Upper lobe of left lung (tissue), 6 donors: ENCODE measurements around the gene SLC9A9. TPM values are rescaled to one million over a fixed set of nuclear protein-coding genes. Genes with fewer than 3 reads are reported as not detected.

Source experiments
- ATAC-seq, 2 donors: fragments of 200-7000 bp; cut with Tn5 transposase; one replicate each; pipeline ENCODE4 v1.9.1; 2022; ENCODE audit warnings: mild to moderate bottlenecking in 2 of 2, moderate library complexity in 2 of 2; ENCODE audit not compliant: low FRiP score in 2 of 2
- DNase-seq, 2 donors: peaks; one replicate each; pipeline ENCODE4 v3.0.0-alpha.2; 2019 to 2020
- H3K27ac ChIP-seq, 4 donors: fragments of 200-600 bp; sonication (generic); one replicate each; pipeline ENCODE4 v1.5.1; 2016 to 2019
- H3K27me3 ChIP-seq, 4 donors: fragments of 200-600 bp; sonication (generic); one replicate each; pipeline ENCODE4 v1.5.1; 2017 to 2019
- H3K36me3 ChIP-seq, 4 donors: fragments of 200-600 bp; sonication (generic); one replicate each; pipeline ENCODE4 v1.5.1; 2016 to 2019
- H3K4me1 ChIP-seq, 4 donors: fragments of 200-600 bp; sonication (generic); one replicate each; pipeline ENCODE4 v1.5.1; 2018 to 2019
- H3K4me3 ChIP-seq, 4 donors: fragments of 200-600 bp; sonication (generic); one replicate each; pipeline ENCODE4 v1.5.1; 2017 to 2019; ENCODE audit warnings: mild to moderate bottlenecking in 2 of 4, moderate library complexity in 1 of 4
- H3K9me3 ChIP-seq, 4 donors: fragments of 200-600 bp; sonication (generic); one replicate each; pipeline ENCODE4 v1.5.1; 2018 to 2019
- EP300 ChIP-seq, 4 donors: sonication (generic); formaldehyde crosslinking; IDR thresholded peaks; one replicate each; pipeline ENCODE4 v1.5.1; 2017; ENCODE audit warnings: antibody characterized with exemption in 4 of 4, control low read depth in 2 of 4
- POLR2A ChIP-seq, 4 donors: fragments of 450-650 bp; IDR thresholded peaks; one replicate each; pipeline ENCODE4 v1.5.1; 2016 to 2017; ENCODE audit warnings: antibody characterized with exemption in 4 of 4, mild to moderate bottlenecking in 2 of 4
- POLR2AphosphoS5 ChIP-seq, 2 donors: sonication (generic); formaldehyde crosslinking; IDR thresholded peaks; one replicate each; pipeline ENCODE4 v1.5.1; 2017; ENCODE audit warnings: antibody characterized with exemption in 2 of 2
- WGBS, 2 donors: methylation state at CpG; one replicate each; pipeline ENCODE4 v1.1.5; 2017 to 2018; 5-methylcytosine and 5-hydroxymethylcytosine counted together
- total RNA-seq, 6 donors: library from RNA; depleted of rRNA in 4 of 6; stranded (reverse); fragments of >200 nt in 4 of 6; gene quantifications; one replicate each; pipeline versions ENCODE4 v1.1.0 to v1.2.1, GENCODE V29; 2016 to 2021
- TF ChIP-seq, protein P1 (sequence below), 6 experiments: fragments of 450-650 bp in 4 of 6; fragments of 200-600 bp in 2 of 6; sonication (generic) in 2 of 6; IDR thresholded peaks; one replicate each; pipeline ENCODE4 v1.5.1; 2016 to 2019; ENCODE audit warnings: antibody characterized with exemption in 6 of 6
- donor health status: DM: no; HTN: no; CAD: no; lungs with moderate emphysema.
- donor health status: DM: no; HTN: yes; CAD: no; lungs with severe emphysema.

Gene SLC9A9
- total RNA-seq, 6 donors from 2014 or later = 4.2 to 20.4 (median 8.7) TPM

DNA sequence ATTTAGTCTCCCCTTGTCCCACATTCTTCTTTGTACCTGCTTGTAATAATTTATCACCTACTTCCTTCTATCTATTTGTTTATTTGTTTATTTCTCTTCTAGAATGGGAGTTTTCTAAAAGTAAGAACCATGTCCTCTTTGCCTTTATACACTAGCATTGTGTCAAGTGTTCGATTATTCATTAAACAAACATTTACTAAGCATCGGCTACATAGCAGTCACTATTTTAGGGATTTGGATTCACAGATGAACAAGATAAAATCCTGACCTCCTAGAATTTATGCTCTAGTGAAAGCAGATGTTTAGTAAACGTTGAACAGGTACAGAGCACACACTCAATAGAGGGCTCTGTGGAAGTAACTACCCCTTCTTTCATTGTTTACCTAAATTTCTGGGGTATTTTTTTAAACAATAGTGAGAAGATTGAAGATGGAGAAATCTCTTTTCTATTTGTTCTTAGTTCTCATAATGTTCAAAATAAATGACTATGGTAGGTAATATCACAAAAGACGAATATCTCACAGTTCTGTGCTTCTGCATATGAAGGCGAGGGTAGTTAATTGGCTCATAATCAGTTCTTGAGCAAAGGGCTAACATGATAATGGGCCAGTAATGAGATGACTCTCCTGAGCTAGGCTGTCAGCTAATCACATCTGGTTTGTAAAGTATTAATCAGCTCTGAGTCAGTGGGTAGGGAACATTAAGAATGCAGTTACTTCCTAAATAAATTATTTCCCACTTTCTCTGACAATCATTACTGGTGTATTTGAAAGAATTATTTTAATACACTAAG lies 111.9 kb downstream of the SLC9A9 start:
- Histone ChIP-seq H3K9me3 (peaks cover 0 to 3% (median 0%) of the 10 kb centered on the region in 4 donors), H3K4me3 (no peak overlapping the region), H3K4me1 (no peaks in the 10 kb centered on the region), H3K27me3 (no peaks in the 10 kb centered on the region), H3K36me3 (no peaks in the 10 kb centered on the region), H3K27ac (no peak overlapping the region)
- TF ChIP-seq EP300 (IDR thresholded peaks at IDR 0.05) (no peak), POLR2A (IDR thresholded peaks at IDR 0.05) (no peak), POLR2AphosphoS5 (IDR thresholded peaks at IDR 0.05) (no peak)
- TF ChIP-seq, protein P1, sequence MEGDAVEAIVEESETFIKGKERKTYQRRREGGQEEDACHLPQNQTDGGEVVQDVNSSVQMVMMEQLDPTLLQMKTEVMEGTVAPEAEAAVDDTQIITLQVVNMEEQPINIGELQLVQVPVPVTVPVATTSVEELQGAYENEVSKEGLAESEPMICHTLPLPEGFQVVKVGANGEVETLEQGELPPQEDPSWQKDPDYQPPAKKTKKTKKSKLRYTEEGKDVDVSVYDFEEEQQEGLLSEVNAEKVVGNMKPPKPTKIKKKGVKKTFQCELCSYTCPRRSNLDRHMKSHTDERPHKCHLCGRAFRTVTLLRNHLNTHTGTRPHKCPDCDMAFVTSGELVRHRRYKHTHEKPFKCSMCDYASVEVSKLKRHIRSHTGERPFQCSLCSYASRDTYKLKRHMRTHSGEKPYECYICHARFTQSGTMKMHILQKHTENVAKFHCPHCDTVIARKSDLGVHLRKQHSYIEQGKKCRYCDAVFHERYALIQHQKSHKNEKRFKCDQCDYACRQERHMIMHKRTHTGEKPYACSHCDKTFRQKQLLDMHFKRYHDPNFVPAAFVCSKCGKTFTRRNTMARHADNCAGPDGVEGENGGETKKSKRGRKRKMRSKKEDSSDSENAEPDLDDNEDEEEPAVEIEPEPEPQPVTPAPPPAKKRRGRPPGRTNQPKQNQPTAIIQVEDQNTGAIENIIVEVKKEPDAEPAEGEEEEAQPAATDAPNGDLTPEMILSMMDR (IDR thresholded peaks at IDR 0.05) = no peak
- no peak for ATAC-seq
- whole genome bisulfite sequencing, 2 donors = 62 to 78% methylated on average over 5 of the region's 5 CpGs
- no peak for DNase-seq

DNA sequence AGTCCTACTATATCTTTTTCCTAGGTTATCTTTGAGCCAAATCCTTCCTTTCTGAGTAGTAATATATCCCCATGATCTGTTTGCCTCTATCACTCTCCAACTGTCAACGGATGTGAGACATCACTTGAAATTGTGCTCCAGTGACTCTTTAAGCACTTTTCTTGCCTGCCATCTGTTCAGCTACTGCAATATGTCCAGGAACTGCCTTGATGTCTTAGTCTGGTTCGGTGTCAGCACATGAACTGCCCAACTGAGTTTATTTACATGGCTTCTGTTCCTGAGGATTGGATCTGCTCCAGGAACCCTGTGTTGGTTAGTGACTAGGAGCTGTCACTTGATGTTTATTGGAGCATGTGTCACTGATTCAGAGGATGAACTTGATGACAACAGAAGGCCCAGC lies 116.5 kb downstream of the SLC9A9 start:
- Histone ChIP-seq H3K4me3 (no peak overlapping the region), H3K9me3 (no peaks in the 10 kb centered on the region), H3K4me1 (no peaks in the 10 kb centered on the region), H3K36me3 (no peaks in the 10 kb centered on the region), H3K27ac (no peak overlapping the region), H3K27me3 (no peaks in the 10 kb centered on the region)
- DNase-seq = no peak
- WGBS, 2 donors = 81 to 83% methylated on average over 2 of the region's 2 CpGs
- TF ChIP-seq POLR2AphosphoS5 (IDR thresholded peaks at IDR 0.05) (no peak), EP300 (IDR thresholded peaks at IDR 0.05) (no peak), POLR2A (IDR thresholded peaks at IDR 0.05) (no peak)
- TF ChIP-seq, protein P1 (IDR thresholded peaks at IDR 0.05) = no peak
- no peak for ATAC-seq

DNA sequence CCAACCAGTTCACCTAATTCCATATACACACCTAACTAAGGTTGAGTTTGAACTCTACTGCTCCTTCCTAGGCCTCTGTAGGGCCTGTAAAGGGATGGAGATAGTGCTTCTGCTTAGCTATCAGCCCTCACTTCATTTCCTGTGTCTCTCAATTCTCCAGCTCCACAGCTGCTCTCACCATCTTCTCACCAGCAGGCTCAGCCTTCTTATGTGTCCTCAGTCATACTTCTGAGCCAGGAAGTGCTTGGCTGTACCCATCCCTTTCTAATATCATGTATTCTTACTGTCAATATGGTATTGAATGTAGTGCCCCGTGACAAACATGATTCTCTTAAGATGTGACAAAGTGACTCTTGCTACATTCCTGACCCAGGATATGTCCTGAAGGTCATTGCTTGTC lies 116.9 kb downstream of the SLC9A9 start:
- H3K36me3 ChIP-seq = no peaks in the 10 kb centered on the region
- no peak overlapping the region for H3K4me3 ChIP-seq
- DNase-seq (no peak), ATAC-seq (no peak)
- TF ChIP-seq POLR2A (IDR thresholded peaks at IDR 0.05) (no peak), EP300 (IDR thresholded peaks at IDR 0.05) (no peak), POLR2AphosphoS5 (IDR thresholded peaks at IDR 0.05) (no peak)
- TF ChIP-seq, protein P1 (IDR thresholded peaks at IDR 0.05) = no peak
- no peaks in the 10 kb centered on the region for H3K4me1 ChIP-seq
- 86 to 95% methylated on average over 1 of the region's 1 CpG for WGBS, 2 donors
- H3K9me3 ChIP-seq = no peaks in the 10 kb centered on the region
- no peaks in the 10 kb centered on the region for H3K27me3 ChIP-seq
- H3K27ac ChIP-seq = no peak overlapping the region

DNA sequence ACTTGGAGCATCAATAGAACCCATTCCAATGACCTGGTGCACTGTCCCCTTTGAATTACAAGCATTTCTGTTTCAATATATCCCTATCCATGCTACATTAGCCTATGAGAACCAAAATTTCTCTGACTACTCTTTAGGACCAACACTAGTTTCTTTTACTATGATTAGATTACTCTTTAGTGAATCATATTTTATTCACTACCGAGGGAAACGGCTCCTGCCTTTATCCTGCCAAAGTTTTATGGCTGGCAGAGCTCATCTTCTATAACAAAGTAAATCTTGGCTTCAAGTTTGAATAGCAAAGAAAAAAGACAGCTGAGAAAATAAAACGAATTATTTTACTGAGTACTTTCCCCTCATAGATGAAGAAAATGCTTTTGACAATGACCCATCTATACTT lies 120.9 kb downstream of the SLC9A9 start:
- H3K4me3 ChIP-seq = no peak overlapping the region
- no peaks in the 10 kb centered on the region for H3K36me3 ChIP-seq
- H3K4me1 ChIP-seq = no peaks in the 10 kb centered on the region
- DNase-seq (no peak), ATAC-seq (peak in 1 of 2 donors; percentile 53)
- H3K27ac ChIP-seq = no peak overlapping the region
- WGBS, 2 donors = 67 to 74% methylated on average over 3 of the region's 3 CpGs
- no peaks in the 10 kb centered on the region for H3K27me3 ChIP-seq
- no peak for TF ChIP-seq EP300 (IDR thresholded peaks at IDR 0.05)
- TF ChIP-seq POLR2AphosphoS5 (IDR thresholded peaks at IDR 0.05) = no peak
- TF ChIP-seq, protein P1 (IDR thresholded peaks at IDR 0.05) = no peak
- no peak for TF ChIP-seq POLR2A (IDR thresholded peaks at IDR 0.05)
- no peaks in the 10 kb centered on the region for H3K9me3 ChIP-seq

DNA sequence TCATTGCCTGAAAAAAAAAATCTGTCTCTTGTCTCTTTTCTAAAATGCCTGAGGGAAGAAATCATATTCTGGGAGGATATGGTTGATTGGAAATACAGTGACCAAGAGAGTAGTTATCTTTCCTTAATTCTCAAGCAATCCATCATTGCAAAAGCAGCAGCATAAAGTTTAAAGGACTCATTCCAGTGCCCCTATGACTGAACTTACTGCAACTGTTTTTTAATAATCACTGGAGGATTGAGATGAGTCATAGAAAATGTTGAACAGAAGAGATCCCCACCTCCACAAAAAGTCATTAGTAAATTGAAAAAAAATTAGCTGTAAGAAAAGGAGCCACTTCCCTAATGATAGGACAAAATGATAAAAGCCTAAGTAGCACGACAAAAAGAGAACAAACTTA lies 121.5 kb downstream of the SLC9A9 start:
- Histone ChIP-seq H3K4me1 (no peaks in the 10 kb centered on the region), H3K4me3 (no peak overlapping the region), H3K9me3 (no peaks in the 10 kb centered on the region), H3K27ac (no peak overlapping the region), H3K36me3 (no peaks in the 10 kb centered on the region), H3K27me3 (no peaks in the 10 kb centered on the region)
- TF ChIP-seq POLR2A (IDR thresholded peaks at IDR 0.05) (no peak), POLR2AphosphoS5 (IDR thresholded peaks at IDR 0.05) (no peak), EP300 (IDR thresholded peaks at IDR 0.05) (no peak)
- TF ChIP-seq, protein P1 (IDR thresholded peaks at IDR 0.05) = no peak
- WGBS, 2 donors = 50 to 63% methylated on average over 1 of the region's 1 CpG
- ATAC-seq = no peak
- DNase-seq = no peak
